CD4-positive, alpha-beta T cell treated with Interleukin-17A for 4 hours (primary cell): ENCODE results near the gene OR9Q1.

Experiments
- DNase-seq: peaks from one replicate; pipeline ENCODE4 v3.0.0-alpha.2; 2020; ENCODE audit warnings: mixed read lengths

The OR9Q1 gene

DNA sequence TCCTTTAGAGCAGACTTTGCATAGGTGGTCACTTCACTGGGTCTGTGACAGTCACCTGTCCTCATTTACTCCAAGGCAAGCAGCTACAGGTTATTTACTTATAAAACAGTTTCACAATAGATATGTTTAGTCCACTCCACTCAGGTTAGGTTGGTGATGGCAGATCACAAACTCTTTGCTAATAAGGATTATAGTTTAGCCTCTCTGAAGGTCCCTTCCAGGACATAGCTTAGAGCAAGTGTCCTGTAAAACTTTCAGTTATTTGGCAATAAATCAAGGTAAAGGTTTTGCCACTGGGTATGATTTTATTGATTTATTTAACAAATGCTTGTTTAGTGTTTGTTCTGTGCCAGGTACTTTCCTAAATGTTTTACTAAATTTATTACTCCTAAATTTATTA, 15.9 kb downstream of the OR9Q1 start:
- DNase-seq, result no peak

DNA sequence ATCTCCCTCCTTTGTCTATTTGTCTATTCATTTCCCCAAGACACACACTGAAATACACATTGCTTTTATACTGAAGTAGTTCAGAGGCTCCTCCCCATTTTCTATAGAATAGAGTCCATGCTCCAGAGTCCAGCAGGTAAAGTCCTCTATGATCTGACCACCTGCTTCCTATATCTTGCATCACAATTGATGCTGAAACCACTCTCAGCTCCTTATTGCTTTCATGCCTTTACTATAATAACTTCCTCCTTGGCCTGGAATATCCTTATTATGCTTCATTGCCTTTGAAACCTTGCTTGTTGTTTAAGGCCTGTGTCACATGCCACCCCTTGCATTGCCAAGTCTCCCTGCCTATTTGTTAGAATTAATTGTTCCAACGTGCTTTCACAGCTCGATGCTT, 19.7 kb downstream of the OR9Q1 start:
- no peak for DNase-seq

DNA sequence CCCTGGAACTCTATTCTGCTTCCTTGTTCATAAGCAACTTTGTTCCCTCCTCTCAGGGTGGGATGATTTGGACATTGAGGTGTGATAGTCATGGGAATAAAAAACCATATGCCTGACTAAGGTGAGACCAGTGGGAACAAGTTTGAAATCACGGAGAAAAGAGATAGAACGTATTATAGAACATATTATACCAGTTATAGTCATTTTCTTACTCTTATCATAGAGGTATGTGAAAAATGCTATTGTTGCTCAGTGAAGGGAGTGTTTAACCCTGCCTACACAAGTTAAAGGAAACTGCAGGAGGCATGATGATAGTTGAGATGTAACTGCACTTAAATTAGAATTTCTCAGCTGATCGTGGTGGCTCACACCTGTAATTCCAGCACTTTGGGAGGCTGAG, 22.6 kb downstream of the OR9Q1 start:
- no peak for DNase-seq

DNA sequence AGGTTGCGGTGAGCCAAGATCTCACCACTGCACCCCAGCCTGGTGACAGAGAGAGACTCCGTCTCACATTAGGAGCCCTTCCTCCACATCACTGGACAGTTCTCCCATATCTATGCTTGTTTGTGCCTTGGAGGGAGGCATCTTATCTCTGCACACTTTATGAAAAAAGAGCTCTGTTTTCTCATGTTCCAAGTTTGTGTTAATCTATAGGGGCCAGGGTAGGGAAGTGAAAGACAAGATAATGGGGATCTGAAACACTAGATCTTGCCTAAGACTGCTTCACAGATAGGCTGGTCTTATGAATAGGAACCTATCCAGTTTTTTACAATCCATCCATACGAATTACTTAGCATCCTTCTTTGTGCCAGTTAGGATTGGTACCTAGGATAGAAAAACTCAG, 24.1 kb downstream of the OR9Q1 start:
- DNase-seq, result no peak

DNA sequence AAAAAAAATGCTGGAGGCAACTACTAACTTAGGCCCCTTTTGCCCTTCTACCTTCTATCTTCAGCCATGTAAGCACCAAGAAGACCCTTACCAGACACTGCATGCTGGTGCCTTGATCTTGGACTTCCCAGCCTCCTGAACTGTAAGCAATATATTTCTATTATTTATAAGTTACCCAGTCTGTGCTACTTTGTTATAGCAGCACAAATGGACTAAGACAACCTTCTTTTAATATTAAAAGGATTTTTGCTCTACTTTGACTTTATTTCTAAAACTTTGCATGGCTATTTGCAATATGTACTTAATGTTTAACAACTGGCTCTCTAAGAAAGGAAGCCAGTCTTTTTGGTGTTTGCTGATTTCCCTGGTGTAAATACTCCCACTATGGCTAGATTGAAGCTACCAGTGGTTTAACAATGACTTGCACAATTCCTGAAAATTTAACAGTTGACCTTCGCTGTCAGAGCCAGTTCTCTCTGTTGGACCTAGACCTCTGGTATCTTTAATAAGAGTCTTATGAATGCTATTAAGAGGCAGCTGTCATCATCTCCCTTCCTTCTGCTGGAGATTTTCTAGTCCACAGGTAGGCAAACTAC, 32.2 kb downstream of the OR9Q1 start:
- DNase-seq, result no peak

DNA sequence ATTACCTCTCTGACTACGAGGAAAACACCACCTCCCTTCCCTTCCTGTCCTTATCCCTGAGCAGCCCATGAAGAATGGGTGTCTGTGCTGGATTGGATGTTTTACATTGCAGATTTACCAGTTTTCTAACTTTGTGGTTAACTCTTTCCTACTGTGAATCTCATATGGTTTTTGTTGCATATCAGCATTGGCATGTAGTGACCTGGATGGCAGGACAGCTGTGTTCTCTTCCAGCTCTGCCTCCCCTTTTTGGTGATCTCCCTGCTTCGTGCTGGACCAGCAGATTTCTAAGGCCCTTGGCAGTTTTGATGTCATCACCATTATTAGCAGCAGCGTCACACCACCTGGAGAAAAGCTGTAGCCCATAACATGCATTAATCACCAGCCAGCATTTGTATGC, 33.8 kb downstream of the OR9Q1 start:
- DNase-seq, result no peak

DNA sequence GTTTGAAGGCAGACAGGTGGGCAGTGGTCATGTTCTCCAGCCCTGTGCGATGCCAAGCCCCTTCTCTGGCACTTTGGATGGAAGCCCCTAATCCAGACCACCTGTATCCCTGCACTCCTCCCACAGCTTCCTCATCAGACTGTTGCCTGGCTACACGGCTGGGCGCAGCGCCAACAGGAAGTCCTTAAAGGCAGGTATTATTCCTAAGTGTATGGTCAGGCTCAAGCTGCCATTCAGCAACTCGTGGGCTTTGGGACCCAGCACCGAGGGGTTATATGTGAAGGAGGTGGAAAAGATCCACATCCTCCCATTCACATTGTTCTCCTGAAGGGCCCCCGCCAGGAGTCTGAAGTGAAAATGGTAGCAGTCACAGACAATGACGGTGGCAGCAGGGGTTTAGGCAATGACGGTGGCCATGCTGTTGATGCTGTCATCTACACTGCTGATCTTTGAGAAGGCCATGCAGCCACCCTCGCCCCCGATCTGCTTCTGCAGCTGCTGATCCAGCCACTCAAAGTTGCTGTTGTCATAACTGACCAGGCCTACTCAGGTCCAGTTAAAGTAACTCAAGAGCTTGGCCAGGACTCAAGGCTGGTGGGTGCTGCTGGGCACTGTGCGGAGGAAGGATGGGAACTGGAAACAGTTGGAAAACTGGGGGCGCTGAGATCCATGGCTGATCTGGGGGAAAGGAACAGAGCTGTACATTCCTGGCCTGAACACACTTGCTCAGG, 34.8 kb downstream of the OR9Q1 start:
- DNase-seq, result no peak

DNA sequence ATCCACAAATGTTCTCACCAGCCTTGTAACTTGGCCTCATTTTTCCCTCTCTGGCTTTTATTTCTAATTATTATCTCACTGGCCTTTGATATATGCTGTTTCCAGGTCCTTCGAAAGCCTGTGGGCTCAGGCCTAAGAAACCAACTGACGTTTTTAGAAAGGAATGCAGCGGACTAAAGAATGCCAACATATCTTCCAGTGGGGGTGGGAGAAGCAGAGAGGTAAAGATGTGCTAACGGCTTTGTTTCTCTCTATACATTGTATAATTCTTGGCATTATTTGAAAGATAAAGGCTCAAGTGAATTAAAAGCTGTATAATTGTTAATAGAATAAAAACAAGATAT, 35.3 kb downstream of the OR9Q1 start:
- DNase-seq, result no peak

DNA sequence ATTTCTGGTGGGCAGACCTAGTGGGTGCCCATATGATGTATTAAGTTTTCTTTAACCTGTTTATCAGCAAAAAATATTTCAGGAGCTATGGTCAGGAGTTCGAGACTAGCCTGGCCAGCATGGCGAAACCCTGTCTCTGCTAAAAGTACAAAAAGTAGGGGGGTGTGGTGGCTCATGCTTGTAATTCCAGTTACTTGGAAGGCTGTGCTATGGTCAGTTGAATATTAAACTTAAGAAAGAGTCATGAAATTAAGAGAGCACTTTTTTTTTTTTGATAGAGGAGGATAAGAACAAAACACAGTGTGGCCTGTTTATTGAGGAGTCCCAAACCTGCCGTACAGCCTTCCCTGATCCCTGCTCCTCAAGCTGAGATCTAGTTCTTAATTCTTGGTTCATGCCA, 36.9 kb downstream of the OR9Q1 start:
- DNase-seq, result no peak

DNA sequence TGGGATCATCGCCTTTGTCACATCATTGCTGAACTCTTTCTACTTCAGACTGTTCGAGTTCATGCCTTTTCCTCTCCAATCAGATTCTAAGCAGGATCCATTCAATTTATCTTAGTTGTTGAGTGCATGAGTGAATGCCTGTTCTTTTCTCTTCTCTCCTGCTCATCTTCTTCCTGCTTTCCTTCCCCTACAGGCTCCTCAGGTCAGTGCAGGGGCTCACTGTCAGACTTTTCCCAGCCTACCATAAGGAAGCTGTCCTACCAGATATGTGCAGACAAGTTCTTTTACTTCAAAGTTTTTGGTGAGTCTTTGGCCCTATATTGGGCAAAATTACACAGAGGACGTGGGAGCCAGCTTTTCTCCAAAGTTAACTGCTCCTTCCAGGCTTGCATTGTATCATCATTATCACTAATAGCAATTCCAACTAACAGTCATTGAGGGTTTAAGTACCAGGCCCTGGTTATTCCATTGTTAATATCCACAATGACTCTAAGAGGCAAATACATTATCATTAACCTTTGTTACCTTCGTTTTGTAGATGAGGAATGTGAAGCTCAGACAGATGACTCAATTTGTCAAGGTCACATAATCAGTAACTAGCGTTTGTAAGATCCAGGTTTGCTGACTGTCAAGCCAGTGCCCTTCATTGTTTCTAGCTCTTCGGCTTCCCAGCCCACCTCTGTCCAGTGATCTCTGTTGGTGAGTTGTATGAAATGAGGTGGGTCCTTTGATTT, 37.4 kb downstream of the OR9Q1 start:
- no peak for DNase-seq

DNA sequence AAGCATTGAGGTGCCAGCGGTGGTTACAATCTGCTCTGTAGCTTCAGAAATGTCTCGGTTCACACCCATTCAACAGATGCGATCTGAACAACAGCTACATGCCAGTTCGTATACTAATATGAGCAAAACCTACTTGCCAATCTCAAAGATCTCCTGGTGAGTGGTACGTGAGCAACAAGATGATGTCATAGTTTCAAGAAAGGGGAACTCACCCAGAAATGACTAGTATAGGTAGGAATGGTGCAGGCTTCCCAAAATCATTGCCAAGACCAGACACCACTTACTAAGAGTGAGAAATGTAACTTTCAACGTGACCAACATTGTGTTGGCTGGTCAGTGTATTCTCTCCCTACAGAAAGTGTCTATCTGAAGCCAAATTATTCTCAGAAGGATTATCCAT, 38.1 kb downstream of the OR9Q1 start:
- DNase-seq, result no peak

DNA sequence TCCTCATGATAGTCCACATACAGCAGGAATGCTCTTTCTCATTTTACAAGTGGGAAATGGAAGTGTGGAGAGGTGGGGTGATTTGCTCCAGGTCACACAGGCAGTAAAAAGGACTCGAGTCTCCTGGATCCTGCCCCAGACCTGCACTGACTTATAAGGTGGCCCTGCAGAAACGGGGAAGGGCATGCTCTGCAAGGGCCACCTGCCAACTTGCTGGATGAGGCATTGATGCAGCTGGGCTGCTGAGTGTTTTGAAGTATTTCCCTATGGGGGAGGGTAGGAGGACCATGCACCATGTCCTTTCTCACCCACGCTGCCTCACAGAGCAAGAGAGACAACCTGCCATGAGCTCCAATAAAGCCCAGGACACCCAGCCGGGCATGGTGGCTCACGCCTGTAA, 44.0 kb downstream of the OR9Q1 start:
- no peak for DNase-seq

DNA sequence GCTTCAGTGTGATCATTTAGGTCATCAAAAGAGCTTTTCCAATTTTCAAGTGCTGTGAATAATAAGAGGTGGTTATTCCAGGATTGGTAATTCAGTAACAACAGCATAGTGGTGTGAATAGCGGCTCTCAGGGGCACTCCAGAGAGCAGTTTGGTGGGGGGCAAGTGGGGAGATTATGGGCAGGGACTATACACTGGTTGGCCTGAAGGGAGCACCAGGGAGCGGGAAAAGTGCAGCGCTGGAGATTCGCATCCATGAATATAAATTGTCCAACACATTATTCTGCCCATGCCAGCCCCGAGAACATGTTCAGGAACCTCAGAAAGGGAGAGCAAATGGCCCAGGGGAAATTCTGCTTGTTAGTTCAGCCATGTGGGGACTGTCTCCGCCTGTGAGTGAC, 45.0 kb downstream of the OR9Q1 start:
- DNase-seq, result no peak

DNA sequence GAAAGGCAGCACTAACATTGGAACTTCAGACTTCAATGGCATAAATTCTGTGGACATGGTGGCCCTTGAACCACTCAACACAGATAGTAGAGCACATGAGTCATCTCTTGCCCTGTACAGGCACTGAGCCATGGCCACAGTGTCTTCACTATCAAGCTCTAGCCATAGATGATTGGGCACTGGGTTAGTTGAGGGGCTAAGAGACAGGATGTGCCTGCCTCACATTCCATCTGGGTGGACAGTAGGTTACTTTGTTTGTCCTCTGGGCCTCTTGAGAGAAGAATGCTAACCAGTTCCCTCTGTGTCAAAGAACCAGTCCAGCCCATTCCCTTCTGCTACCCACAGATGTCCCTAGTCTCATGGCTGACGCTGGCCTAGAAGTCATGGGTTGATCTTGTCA, 46.9 kb downstream of the OR9Q1 start:
- DNase-seq, result no peak

DNA sequence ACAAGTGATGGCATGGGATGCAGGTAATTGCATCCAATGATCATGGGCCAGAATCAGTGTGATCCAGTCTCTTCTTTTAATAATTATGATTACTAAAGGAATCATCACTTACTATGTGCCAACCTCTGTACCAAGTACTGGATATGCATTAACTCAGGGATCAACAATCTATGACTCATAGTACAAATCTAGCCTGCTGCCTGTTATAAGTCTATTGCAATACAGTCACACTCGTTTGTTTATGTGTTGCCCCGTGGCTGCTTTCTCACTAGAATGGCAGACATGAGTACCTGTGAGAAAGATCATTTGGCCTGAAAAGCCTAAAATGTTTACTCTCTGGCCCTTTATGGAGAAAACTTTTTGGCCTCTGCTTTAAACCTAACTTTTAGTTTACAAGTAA, 52.1 kb downstream of the OR9Q1 start:
- DNase-seq, result no peak

DNA sequence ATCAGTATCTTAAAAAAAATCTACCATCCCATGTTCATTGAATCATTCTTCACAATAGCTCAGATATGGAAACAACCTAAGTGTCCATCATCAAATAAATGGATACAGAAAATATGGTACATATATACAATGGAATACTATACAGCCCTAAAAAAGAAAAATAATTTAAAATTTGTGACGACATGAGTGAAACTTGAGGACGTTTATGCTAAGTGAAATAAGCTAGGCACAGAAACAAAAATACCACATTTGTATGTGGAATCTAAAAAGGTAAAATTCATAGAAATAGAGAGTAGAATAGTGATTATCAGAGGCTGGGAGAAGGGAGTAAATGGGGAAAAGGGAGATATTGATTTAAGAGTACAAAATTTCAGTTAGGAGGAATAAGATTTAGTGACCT, 62.8 kb downstream of the OR9Q1 start:
- DNase-seq, result no peak

DNA sequence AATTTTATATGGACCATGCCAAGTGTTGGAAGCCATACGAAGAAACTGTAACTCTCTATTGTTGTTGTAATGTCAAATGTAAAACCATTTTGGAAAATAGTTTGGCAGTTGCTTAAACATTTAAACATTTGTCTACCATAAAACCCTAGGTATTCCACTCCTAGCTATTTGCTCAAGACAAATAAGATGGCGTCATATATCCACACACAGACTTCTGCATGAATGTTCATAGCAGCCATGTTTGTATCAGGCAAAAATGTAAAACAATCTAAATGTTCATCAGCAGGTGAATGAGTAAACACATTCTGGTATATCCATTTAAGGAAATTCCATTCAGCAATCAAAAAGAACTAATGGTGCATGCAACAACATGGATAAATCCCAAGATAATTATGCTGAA, 73.8 kb downstream of the OR9Q1 start:
- no peak for DNase-seq

DNA sequence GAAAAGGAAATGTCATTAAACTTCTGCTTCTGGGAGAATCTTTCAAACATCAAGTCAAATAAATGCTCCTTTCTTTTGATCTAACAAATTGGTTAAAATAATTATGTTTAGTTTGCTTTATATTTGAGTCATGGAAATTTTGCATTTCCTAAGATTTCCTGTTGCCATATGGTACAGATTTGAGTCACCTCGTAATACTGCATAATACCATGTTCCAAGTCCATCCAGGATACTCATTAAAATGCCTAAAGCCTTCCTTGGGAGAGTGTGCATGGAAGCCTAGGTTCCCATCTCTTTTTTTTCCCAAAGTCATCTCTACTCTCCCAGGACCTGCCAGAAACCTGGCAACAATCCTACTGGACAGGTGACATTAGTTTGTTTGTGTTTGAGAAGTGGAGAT, 97.4 kb downstream of the OR9Q1 start:
- DNase-seq, result no peak

DNA sequence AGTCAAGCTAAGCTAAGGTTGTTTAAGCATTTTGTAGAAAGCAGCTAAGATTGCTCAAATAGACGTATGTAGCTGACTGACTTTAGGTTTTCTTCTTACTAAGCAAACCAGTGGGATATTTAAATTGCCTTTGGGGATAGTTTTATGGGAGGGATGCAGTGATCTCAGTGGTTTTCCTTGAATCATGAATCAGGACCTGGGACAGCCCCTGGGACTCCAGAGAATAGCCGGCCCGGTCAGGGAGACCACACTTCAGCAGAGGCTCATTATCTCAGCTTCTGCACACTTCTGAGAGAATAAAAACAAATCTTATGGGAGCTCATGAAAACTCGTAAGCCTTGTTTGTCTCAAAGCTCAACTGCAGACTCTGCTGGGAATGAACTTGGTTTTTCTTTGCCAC, 101.8 kb downstream of the OR9Q1 start, which contains the start of gene OR9I1:
Gene OR9I1, minus strand, starts transcription at position 62 of the 400 bp plus-strand sequence. CDS start 6,086 bp downstream, outside the sequence.
- no peak for DNase-seq

DNA sequence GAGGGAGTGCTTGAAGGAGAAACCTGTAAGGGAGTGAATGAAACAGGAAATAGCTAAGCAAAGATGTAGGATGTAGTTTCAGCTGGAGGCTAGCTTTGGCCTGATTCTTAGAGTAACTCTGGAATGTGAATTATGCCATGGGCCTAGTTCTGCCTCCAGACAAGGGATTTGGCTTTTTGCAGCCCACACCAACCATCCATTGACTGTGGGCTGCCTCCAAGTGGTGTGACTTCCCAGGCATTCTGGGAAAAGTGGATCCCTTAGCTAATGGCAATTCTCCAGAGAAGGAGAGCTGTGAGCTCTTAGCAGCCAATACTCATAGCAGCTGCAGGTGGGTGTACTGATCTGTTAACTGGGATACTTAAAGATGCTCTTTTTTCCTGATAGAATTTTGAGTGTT, 103.7 kb downstream of the OR9Q1 start:
- no peak for DNase-seq

DNA sequence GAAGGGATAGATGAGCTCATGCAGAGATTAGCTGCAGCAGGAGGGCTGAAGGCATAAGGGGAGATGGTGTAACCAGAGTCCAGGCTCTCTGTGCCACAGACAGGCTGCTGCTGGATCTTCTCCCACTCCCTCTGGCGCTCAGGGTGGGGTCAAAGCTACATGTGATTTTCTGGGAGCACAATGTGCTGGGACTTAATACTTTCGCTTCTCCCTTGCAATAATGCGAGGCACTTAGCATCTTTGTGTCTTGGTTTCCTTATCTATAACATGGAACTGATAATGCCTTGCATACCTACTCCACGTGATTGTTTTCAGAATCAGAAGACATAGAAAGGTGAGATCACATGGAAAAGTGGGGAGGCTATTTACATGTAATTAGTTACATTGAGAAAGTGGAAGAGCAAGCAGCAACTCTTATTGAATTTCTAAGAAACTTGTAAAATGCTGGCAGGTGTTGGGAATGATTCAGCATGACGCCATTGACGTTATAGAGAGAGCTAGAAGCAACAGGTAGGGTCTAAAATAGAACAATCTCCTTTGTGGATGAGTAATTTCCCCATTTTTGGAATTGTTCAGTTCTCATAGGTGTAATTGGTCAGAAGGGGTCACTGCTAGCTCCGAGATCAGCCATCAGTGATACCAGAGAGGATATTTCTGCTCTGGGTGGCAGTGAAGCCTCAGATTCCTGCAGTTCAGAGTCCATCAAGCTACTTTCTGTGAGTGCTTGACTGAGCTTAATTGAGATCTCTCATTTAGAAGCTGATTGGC, 109.8 kb downstream of the OR9Q1 start:
- DNase-seq, result no peak

DNA sequence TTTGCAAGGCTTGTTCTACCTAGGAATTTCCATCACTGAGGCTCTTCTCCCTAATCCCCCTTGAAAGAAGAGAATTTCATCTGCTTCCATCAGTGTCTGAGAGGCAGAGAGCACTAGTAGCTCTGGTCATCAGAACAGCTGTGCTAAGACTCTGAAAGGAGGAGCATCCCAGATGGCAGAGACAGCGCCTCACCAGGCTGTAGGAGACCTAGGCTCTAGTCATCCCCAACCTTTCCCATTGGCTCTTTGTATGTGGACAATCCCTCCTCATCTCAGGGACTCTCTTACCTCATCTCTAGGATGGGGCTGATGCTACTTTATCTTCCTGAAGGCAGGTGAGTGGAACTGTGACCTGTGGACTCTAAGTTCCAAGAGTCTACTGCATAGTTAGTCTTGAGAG, 110.5 kb downstream of the OR9Q1 start:
- no peak for DNase-seq

DNA sequence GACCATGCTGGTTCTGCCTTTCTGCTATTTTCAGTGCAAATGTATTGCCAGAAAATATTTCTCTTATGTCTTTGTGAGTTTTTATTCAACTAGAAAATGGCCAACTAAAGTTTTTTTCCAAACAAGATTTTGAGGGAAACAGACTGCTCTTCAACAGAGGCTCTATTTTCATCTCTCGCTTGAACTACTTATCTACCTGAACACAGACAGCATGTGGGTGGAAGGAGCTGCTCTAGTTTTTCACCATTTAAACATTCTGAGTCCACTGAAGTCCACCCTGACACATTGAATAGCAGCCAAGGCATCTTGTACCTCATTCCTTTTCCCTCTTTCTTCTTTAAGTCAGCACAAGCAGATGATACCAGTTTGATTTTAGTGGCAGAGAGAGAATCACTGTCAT, 111.5 kb downstream of the OR9Q1 start:
- no peak for DNase-seq

DNA sequence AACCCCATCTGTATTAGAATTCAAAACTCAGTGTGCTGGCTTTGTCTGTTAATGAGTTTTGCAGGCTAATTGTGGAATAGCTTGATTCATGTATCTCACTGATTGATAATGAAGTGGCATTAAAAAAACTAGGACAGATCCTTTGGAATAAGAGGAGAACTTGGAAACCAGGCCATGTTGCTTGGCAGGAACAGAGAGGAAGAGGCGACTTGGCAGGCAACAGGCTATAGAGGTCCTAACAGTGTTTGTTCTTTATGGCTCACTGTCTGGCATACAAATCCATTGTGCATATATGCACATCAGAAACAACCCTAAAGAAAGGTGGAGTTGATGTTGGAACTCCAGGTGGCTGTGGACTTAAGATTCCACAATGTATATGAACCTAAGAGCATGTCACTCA, 119.1 kb downstream of the OR9Q1 start:
- DNase-seq, result no peak
